H9 (cell line): ENCODE data around the gene RAPGEF3. TPM values are rescaled to one million over a fixed set of nuclear protein-coding genes. Genes with fewer than 3 reads are reported as not detected.

ENCODE experiments used
- DNase-seq: peaks from one replicate; pipeline ENCODE4 v3.0.0-alpha.2; 2017
- H2AFZ ChIP-seq: one replicate; pipeline ENCODE4 v1.6.1; 2013; ENCODE audit warnings: mild to moderate bottlenecking, low read length, control low read depth, moderate library complexity
- H2AK5ac ChIP-seq: 2 replicates; pipeline ENCODE4 v1.6.1; 2013; ENCODE audit warnings: low read length, control low read depth, mixed read lengths; ENCODE audit not compliant: insufficient read length
- H2BK120ac ChIP-seq: one replicate; pipeline ENCODE4 v1.6.1; 2013; ENCODE audit warnings: low read depth, mild to moderate bottlenecking, low read length, control low read depth, inconsistent platforms; ENCODE audit not compliant: poor library complexity, severe bottlenecking
- H2BK12ac ChIP-seq: 2 replicates; pipeline ENCODE4 v1.6.1; 2013; ENCODE audit warnings: low read length, control low read depth, mixed read lengths, low read depth; ENCODE audit not compliant: insufficient read length
- H2BK15ac ChIP-seq: 2 replicates; pipeline ENCODE4 v1.6.1; 2013; ENCODE audit warnings: low read depth, low read length, control low read depth
- H2BK20ac ChIP-seq: one replicate; pipeline ENCODE4 v1.6.1; 2013; ENCODE audit warnings: low read depth, mild to moderate bottlenecking, low read length, control low read depth, inconsistent platforms; ENCODE audit not compliant: poor library complexity, severe bottlenecking
- H2BK5ac ChIP-seq: 2 replicates; pipeline ENCODE4 v1.6.1; 2013; ENCODE audit warnings: low read length, control low read depth, mixed read lengths; ENCODE audit not compliant: insufficient read length
- H3K14ac ChIP-seq: 2 replicates; pipeline ENCODE4 v1.6.1; 2013; ENCODE audit warnings: low read length, control low read depth; ENCODE audit not compliant: insufficient read depth
- H3K18ac ChIP-seq: 2 replicates; pipeline ENCODE4 v1.6.1; 2013; ENCODE audit warnings: low read depth, mild to moderate bottlenecking, mixed read lengths, low read length, control low read depth; ENCODE audit not compliant: insufficient read length
- H3K23ac ChIP-seq: 2 replicates; pipeline ENCODE4 v1.6.1; 2013; ENCODE audit warnings: low read length, control low read depth, mixed read lengths, low read depth; ENCODE audit not compliant: insufficient read length
- H3K23me2 ChIP-seq: 2 replicates; pipeline ENCODE4 v1.6.1; 2013; ENCODE audit warnings: low read depth, mild to moderate bottlenecking, mixed read lengths, low read length, control low read depth; ENCODE audit not compliant: insufficient read length, poor library complexity, severe bottlenecking
- H3K27ac ChIP-seq: 2 replicates; pipeline ENCODE4 v1.5.1; 2013; ENCODE audit warnings: low read length, control low read depth, mixed read lengths, low read depth; ENCODE audit not compliant: insufficient read length
- H3K27me3 ChIP-seq: 2 replicates; pipeline ENCODE4 v1.6.1; 2013; ENCODE audit warnings: low read length, control low read depth, inconsistent platforms; ENCODE audit not compliant: insufficient read depth
- H3K4ac ChIP-seq: 2 replicates; pipeline ENCODE4 v1.6.1; 2013; ENCODE audit warnings: low read depth, mild to moderate bottlenecking, control low read depth, inconsistent platforms, low read length, moderate library complexity
- H3K4me1 ChIP-seq: 2 replicates; pipeline ENCODE4 v1.6.1; 2013; ENCODE audit warnings: low read length, control low read depth, inconsistent platforms; ENCODE audit not compliant: insufficient read depth
- H3K4me2 ChIP-seq: 2 replicates; pipeline ENCODE4 v1.6.1; 2013; ENCODE audit warnings: low read length, control low read depth, mixed read lengths; ENCODE audit not compliant: insufficient read length, insufficient read depth
- H3K56ac ChIP-seq: 2 replicates; pipeline ENCODE4 v1.6.1; 2013; ENCODE audit warnings: low read depth, mild to moderate bottlenecking, mixed read lengths, low read length, control low read depth; ENCODE audit not compliant: insufficient read length
- H3K79me1 ChIP-seq: 2 replicates; pipeline ENCODE4 v1.6.1; 2013; ENCODE audit warnings: low read depth, mild to moderate bottlenecking, moderate library complexity, low read length, control low read depth, inconsistent platforms; ENCODE audit not compliant: insufficient read depth, poor library complexity, severe bottlenecking
- H3K79me2 ChIP-seq: 2 replicates; pipeline ENCODE4 v1.6.1; 2013; ENCODE audit warnings: low read length, control low read depth, inconsistent platforms; ENCODE audit not compliant: insufficient read depth
- H3K9ac ChIP-seq: 2 replicates; pipeline ENCODE4 v1.6.1; 2013; ENCODE audit warnings: low read length, control low read depth, mixed read lengths; ENCODE audit not compliant: insufficient read length; ENCODE audit errors: extremely low read depth
- H3K9me3 ChIP-seq: one replicate; pipeline ENCODE4 v1.6.1; 2013; ENCODE audit warnings: low read depth, low read length, inconsistent platforms; ENCODE audit not compliant: control insufficient read depth
- H3T11ph ChIP-seq: one replicate; pipeline ENCODE4 v1.6.1; 2013; ENCODE audit warnings: mild to moderate bottlenecking, low read length, control low read depth, inconsistent platforms
- H4K20me1 ChIP-seq: one replicate; pipeline ENCODE4 v1.6.1; 2013; ENCODE audit not compliant: control insufficient read depth, insufficient read length, insufficient read depth
- H4K5ac ChIP-seq: 2 replicates; pipeline ENCODE4 v1.6.1; 2013; ENCODE audit warnings: low read depth, mild to moderate bottlenecking, mixed read lengths, low read length, control low read depth; ENCODE audit not compliant: insufficient read length
- H4K8ac ChIP-seq: replicated peaks from 2 replicates; pipeline ENCODE4 v1.6.1; 2013; ENCODE audit warnings: low read length, control low read depth, mixed read lengths, low read depth; ENCODE audit not compliant: insufficient read length
- H4K91ac ChIP-seq: 2 replicates; pipeline ENCODE4 v1.6.1; 2013; ENCODE audit warnings: low read depth, mild to moderate bottlenecking, moderate library complexity, mixed read lengths, low read length, control low read depth; ENCODE audit not compliant: insufficient read length
- H3K27ac Mint-ChIP-seq, 3 experiments: 2 replicates in 2 of 3; 3 replicates in 1 of 3; pipeline ENCODE4 v1.8.0; 2020 to 2021; ENCODE audit warnings: mixed read lengths in 3 of 3, mild to moderate bottlenecking in 1 of 3, moderate library complexity in 1 of 3
- H3K27me3 Mint-ChIP-seq: 2 replicates; pipeline ENCODE4 v1.8.0; 2021; ENCODE audit warnings: low read depth, mild to moderate bottlenecking, moderate library complexity, mixed read lengths
- H3K36me3 Mint-ChIP-seq, 3 experiments: 2 replicates in 2 of 3; 3 replicates in 1 of 3; pipeline ENCODE4 v1.8.0; 2020 to 2021; ENCODE audit warnings: low read depth in 3 of 3, mixed read lengths in 3 of 3; ENCODE audit not compliant: insufficient read depth in 1 of 3
- H3K4me1 Mint-ChIP-seq, 2 experiments: 2 replicates each; pipeline ENCODE4 v1.8.0; 2020; ENCODE audit warnings: mixed read lengths in 2 of 2
- H3K4me3 Mint-ChIP-seq, 2 experiments: 2 replicates in 1 of 2; 3 replicates in 1 of 2; pipeline ENCODE4 v1.8.0; 2020 to 2021; ENCODE audit warnings: mild to moderate bottlenecking in 2 of 2, mixed read lengths in 2 of 2, moderate library complexity in 1 of 2
- H3K9me3 Mint-ChIP-seq, 2 experiments: 2 replicates in 1 of 2; 3 replicates in 1 of 2; pipeline ENCODE4 v1.8.0; 2020; ENCODE audit warnings: mild to moderate bottlenecking in 2 of 2, mixed read lengths in 2 of 2, moderate library complexity in 1 of 2
- CTCF ChIP-seq: fragments of 200-600 bp; sonication (generic); conservative IDR thresholded peaks from 3 replicates; pipeline ENCODE4 v1.8.0; 2021; ENCODE audit warnings: antibody characterized with exemption, mild to moderate bottlenecking
- WGBS: extraction: QIAGEN DNeasy Blood & Tissue Kit; methylation state at CpG from one replicate; pipeline ENCODE4 v1.1.7; 2013; ENCODE audit warnings: missing lambda C conversion rate, low lambda C conversion rate, mixed read lengths; ENCODE audit not compliant: insufficient read length; ENCODE audit errors: extremely low coverage; 5-methylcytosine and 5-hydroxymethylcytosine counted together
- total RNA-seq: library from RNA; stranded (reverse); gene quantifications from 2 replicates; pipeline ENCODE4 v1.2.1, GENCODE V29; 2021

RAPGEF3 gene
- total RNA-seq, 1 experiment from 2014 or later, result 7.4 TPM

DNA sequence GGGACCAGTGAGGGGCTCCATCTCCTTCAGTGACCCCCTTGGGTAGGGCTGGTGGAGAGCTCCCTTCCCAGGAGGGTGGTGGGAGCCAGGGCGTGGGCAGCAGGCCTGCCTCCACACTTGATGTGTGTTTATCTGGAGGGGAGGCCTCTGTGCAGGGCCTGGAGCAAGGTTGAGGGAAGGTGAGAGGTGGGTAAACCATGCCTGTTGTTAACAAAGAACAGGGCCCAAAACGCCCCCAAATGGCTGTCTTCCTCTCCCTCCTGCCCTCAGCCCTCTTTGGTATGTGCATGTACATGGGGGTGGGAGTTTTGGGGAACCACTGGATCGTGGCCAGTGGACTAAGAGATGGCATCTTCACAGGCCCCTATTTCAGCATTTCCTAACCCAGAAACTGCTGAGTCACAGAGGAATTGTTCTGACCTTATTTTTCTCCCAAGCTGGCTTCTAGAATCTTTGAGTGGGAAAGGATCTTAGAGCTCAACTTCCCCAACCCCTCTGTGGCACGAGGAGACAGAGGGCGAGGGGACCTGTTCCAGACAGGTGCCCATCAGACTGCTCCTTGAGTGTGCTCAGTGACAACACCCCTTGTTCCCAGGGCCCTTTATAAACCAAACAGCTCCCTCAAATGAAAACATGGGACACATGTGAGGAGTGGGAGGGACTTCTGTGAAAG is 17.9 kb upstream of the RAPGEF3 start:
- no peaks in the 10 kb centered on the region for H3K9me3 ChIP-seq
- H3K14ac ChIP-seq, result no peak overlapping the region
- Mint-ChIP-seq H3K36me3 (peaks cover 0 to 1% (median 0%) of the 10 kb centered on the region in 3 experiments; a peak in 2 of 7 replicates), H3K27me3 (peaks cover 31% of the 10 kb centered on the region), H3K4me1 (peaks cover 28 to 46% of the 10 kb centered on the region in 2 experiments), H3K4me3 (no peak overlapping the region), H3K9me3 (no peaks in the 10 kb centered on the region), H3K27ac (peak overlapping the region in 2 of 3 experiments; percentile 77 to 94; a peak in 3 of 7 replicates)
- no peak overlapping the region for H3T11ph ChIP-seq
- WGBS, result no CpG with 5 or more reads among the region's 5 CpGs
- no peak overlapping the region for H2BK15ac ChIP-seq
- no peak overlapping the region for H3K18ac ChIP-seq
- H4K8ac ChIP-seq, result no peak overlapping the region
- H2BK5ac ChIP-seq, result no peak overlapping the region
- no peak overlapping the region for H2BK12ac ChIP-seq
- DNase-seq, result no peak
- TF ChIP-seq CTCF, result no peak
- no peak overlapping the region for H4K5ac ChIP-seq
- no peaks in the 10 kb centered on the region for H3K79me1 ChIP-seq
- no peak overlapping the region for H3K23ac ChIP-seq
- no peak overlapping the region for H4K91ac ChIP-seq
- H2BK20ac ChIP-seq, result no peak overlapping the region
- H2AK5ac ChIP-seq, result no peak overlapping the region
- H3K9ac ChIP-seq, result no peak overlapping the region
- H3K27ac ChIP-seq, result no peak overlapping the region
- peaks cover 3% of the 10 kb centered on the region; the same call in 1 of the 2 replicates for H3K4me1 ChIP-seq
- H2AFZ ChIP-seq, result no peak overlapping the region
- no peak overlapping the region for H2BK120ac ChIP-seq
- H3K27me3 ChIP-seq, result no peaks in the 10 kb centered on the region
- H4K20me1 ChIP-seq, result peaks cover 2% of the 10 kb centered on the region
- peaks cover 6% of the 10 kb centered on the region for H3K23me2 ChIP-seq
- H3K79me2 ChIP-seq, result no peaks in the 10 kb centered on the region
- H3K4me2 ChIP-seq, result no peak overlapping the region
- no peak overlapping the region for H3K4ac ChIP-seq
- H3K56ac ChIP-seq, result no peak overlapping the region
